ENCODE data around the gene RPS5.

Gene RPS5

GRCh38 chr19:58379246-58379645, 7.8 kb upstream of the RPS5 start:
- TF ChIP-seq, protein P1, sequence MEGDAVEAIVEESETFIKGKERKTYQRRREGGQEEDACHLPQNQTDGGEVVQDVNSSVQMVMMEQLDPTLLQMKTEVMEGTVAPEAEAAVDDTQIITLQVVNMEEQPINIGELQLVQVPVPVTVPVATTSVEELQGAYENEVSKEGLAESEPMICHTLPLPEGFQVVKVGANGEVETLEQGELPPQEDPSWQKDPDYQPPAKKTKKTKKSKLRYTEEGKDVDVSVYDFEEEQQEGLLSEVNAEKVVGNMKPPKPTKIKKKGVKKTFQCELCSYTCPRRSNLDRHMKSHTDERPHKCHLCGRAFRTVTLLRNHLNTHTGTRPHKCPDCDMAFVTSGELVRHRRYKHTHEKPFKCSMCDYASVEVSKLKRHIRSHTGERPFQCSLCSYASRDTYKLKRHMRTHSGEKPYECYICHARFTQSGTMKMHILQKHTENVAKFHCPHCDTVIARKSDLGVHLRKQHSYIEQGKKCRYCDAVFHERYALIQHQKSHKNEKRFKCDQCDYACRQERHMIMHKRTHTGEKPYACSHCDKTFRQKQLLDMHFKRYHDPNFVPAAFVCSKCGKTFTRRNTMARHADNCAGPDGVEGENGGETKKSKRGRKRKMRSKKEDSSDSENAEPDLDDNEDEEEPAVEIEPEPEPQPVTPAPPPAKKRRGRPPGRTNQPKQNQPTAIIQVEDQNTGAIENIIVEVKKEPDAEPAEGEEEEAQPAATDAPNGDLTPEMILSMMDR (IDR thresholded peaks at IDR 0.05; ENCODE audit: low read depth, low read length, missing control alignments), result no peak
- H3K27ac ChIP-seq, result no peak overlapping the region
- no peak overlapping the region for H3K4me3 ChIP-seq (ENCODE audit: low read depth, low read length)

DNA sequence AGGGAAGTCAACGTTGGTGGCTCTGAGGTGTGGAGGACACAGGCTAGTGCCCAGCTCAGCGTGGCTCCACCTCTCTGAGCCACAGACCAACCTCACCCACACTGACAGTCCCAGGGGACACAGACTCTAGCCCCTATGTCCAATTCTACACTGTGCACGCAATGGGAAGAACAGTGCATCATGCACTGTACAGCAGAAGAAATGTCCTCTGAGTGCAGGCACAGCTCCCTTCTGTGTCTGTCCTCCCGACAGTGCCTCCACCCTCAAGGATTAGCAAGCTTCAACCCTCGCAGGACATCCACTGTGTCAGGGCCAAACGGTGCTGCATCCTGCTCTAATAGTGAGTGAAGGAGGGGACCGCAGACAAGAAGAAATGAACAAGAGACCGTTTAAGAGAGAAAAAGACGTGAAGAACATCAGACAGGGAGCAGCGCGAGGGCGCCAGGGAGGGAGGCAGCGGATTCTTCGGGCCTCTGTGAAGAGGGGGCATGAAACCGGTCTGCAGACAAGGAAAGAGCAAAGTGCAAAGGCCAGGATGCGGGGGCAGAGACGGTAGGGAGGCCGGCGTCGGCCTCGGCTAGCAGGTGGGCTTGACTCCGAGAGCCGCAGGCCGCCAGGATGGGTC, 6.9 kb upstream of the RPS5 start:
- TF ChIP-seq, protein P1 (IDR thresholded peaks at IDR 0.05; ENCODE audit: low read depth, low read length, missing control alignments), result no peak
- in situ Hi-C loops (cut with HindIII; ENCODE audit: low pct_ligation_motif_present, low sequenced_read_pairs), result no loop called here
- H3K4me3 ChIP-seq (ENCODE audit: low read depth, low read length), result peak overlapping the region; percentile 77

More at GRCh38 chr19:58379246-58379645, 7.8 kb upstream of the RPS5 start:
- no peak for DNase-seq
- in situ Hi-C loops (cut with HindIII; ENCODE audit: low pct_ligation_motif_present, low sequenced_read_pairs), result no loop called here
- Histone ChIP-seq H3K36me3 (replicated peaks) (no peaks in the 10 kb centered on the region), H3K27me3 (replicated peaks) (no peaks in the 10 kb centered on the region)

DNA sequence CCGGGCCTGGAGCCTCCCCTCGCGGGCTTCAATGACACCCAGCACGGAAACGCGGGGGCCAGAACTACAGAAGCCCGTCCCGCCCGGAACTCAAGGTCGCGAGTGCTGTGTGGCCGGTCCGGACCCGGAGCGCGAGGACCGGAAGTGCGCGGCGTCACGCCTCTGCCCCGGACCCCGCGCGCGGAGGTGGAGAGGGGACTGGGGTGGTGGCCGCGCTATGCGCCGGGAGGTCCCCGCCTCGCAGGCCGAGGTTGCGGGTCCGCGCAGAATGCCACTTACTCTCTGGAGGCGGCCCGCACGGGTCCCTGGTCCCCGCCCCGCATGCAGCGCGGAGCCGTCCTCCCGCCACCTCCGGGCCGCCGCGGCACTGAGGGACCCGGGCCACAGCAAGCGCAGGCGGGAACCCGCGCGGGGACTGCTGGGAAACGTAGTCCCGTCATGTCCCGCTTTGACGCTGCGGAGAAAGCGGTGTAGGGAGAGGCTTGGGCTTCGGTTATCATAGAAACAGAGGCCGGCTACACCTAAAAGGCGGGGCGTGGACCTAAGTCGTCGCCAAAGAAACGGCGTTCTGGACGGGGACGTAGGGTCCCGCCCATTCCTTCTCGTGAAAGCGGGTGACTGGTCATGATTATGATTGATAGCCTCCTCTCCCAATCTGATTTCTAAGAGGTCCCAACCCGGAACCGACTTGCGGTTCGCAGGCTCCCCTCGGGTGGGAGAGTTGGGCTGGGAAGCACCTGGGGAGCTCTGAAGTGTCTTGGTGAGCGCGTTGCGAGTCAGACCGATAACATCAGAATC, 6.2 kb upstream of the RPS5 start, which contains the start of gene ZNF837:
Gene ZNF837 (minus strand): TSS at position 369 of the 798 bp plus-strand sequence. CDS start 11,698 bp downstream, outside the sequence.
- no peaks in the 10 kb centered on the region for H3K36me3 ChIP-seq (replicated peaks)
- no peaks in the 10 kb centered on the region for H3K27me3 ChIP-seq (replicated peaks)
- peak within 1 kb of the TSS; percentile 67 for H3K27ac ChIP-seq
- in situ Hi-C loops (cut with HindIII; ENCODE audit: low pct_ligation_motif_present, low sequenced_read_pairs), result no loop called here
- TF ChIP-seq, protein P1 (IDR thresholded peaks at IDR 0.05; ENCODE audit: low read depth, low read length, missing control alignments), result no peak
- peak; percentile 100 for DNase-seq
- H3K4me3 ChIP-seq (ENCODE audit: low read depth, low read length), result peak within 1 kb of the TSS; percentile 77

More for the DNA sequence above, 6.9 kb upstream of the RPS5 start:
- Histone ChIP-seq H3K27ac (peak overlapping the region; percentile 67), H3K27me3 (replicated peaks) (no peaks in the 10 kb centered on the region), H3K36me3 (replicated peaks) (no peaks in the 10 kb centered on the region)
- peak; percentile 18 for DNase-seq

GRCh38 chr19:58381460-58382212, 5.4 kb upstream of the RPS5 start:
- peak overlapping the region; percentile 67 for H3K27ac ChIP-seq
- DNase-seq, result no peak
- peak overlapping the region; percentile 77 for H3K4me3 ChIP-seq (ENCODE audit: low read depth, low read length)
- no peaks in the 10 kb centered on the region for H3K36me3 ChIP-seq (replicated peaks)
- in situ Hi-C loops (cut with HindIII; ENCODE audit: low pct_ligation_motif_present, low sequenced_read_pairs), result no loop called here
- no peaks in the 10 kb centered on the region for H3K27me3 ChIP-seq (replicated peaks)
- TF ChIP-seq, protein P1 (IDR thresholded peaks at IDR 0.05; ENCODE audit: low read depth, low read length, missing control alignments), result no peak

- Histone ChIP-seq H3K27me3 (replicated peaks) (no peaks in the 10 kb centered on the region), H3K27ac (no peak overlapping the region), H3K36me3 (replicated peaks) (peaks cover 2% of the 10 kb centered on the region), H3K4me3 (ENCODE audit: low read depth, low read length) (no peak overlapping the region)
- in situ Hi-C loops (cut with HindIII; ENCODE audit: low pct_ligation_motif_present, low sequenced_read_pairs), result no loop called here
- TF ChIP-seq, protein P1 (IDR thresholded peaks at IDR 0.05; ENCODE audit: low read depth, low read length, missing control alignments), result no peak
- DNase-seq, result no peak
These were observed 4.0 kb upstream of the RPS5 start for GRCh38 chr19:58382997-58383603.

Data from brain microvascular endothelial cell (primary cell).